Measurements from ENCODE around the gene PAXX.

Gene PAXX

GRCh38 chr9:136968333-136969127 is 23.7 kb upstream of the PAXX start:
- no peak for DNase-seq

GRCh38 chr9:136969150-136969549 is 23.1 kb upstream of the PAXX start:
- no peak for DNase-seq

GRCh38 chr9:136969774-136970173 is 22.4 kb upstream of the PAXX start:
- no peak for DNase-seq

- no peak for DNase-seq
Measured at GRCh38 chr9:136970361-136970760, 21.9 kb upstream of the PAXX start.

GRCh38 chr9:136971746-136972145 is 20.5 kb upstream of the PAXX start:
- DNase-seq: no peak

- DNase-seq: no peak
Measured at GRCh38 chr9:136972335-136972734, 19.9 kb upstream of the PAXX start.

GRCh38 chr9:136972743-136973142 is 19.5 kb upstream of the PAXX start:
- no peak for DNase-seq

- DNase-seq: no peak
Measured at GRCh38 chr9:136973618-136974617, 18.3 kb upstream of the PAXX start.

- no peak for DNase-seq
Measured at GRCh38 chr9:136974817-136975535, 17.2 kb upstream of the PAXX start.

- DNase-seq: no peak
Measured at GRCh38 chr9:136975644-136976043, 16.6 kb upstream of the PAXX start.

- no peak for DNase-seq
Measured at GRCh38 chr9:136977223-136977622, 15.0 kb upstream of the PAXX start, which contains the start of gene PTGDS. TSS of gene PTGDS (plus strand) at chr9:136977504. CDS start at chr9:136977579, 75 bp downstream.

- DNase-seq: no peak
Measured at GRCh38 chr9:136977649-136978072, 14.6 kb upstream of the PAXX start.

GRCh38 chr9:136978073-136978864 is 14.0 kb upstream of the PAXX start:
- DNase-seq: no peak

GRCh38 chr9:136978865-136979544 is 13.2 kb upstream of the PAXX start:
- no peak for DNase-seq

GRCh38 chr9:136979769-136980587 is 12.2 kb upstream of the PAXX start:
- no peak for DNase-seq

GRCh38 chr9:136980669-136981478 is 11.3 kb upstream of the PAXX start:
- DNase-seq: no peak

GRCh38 chr9:136981588-136982231 is 10.5 kb upstream of the PAXX start:
- no peak for DNase-seq

GRCh38 chr9:136982232-136983051 is 9.8 kb upstream of the PAXX start, which contains the start of gene LCNL1:
TSS of gene LCNL1 (plus strand) at chr9:136982993. CDS start at chr9:136983587, 594 bp downstream.
- no peak for DNase-seq
